Stimulated activated CD4-positive, alpha-beta T cell treated with anti-CD3 and anti-CD28 coated beads, Interleukin-2, amount 100 ng/mL, for 48 hours (primary cell): Measurements from ENCODE around the gene SELENOO.

ENCODE experiments used
- DNase-seq, 2 donors: peaks; one replicate each; pipeline ENCODE4 v3.0.0-alpha.2; 2020

Gene SELENOO

GRCh38 chr22:50218153-50218995 lies 17.6 kb downstream of the SELENOO start:
- no peak for DNase-seq

- no peak for DNase-seq
Measured at GRCh38 chr22:50218996-50219727, 18.4 kb downstream of the SELENOO start.

- DNase-seq, result no peak
Measured at GRCh38 chr22:50219800-50220602, 19.2 kb downstream of the SELENOO start.

GRCh38 chr22:50220603-50221409 lies 20.0 kb downstream of the SELENOO start:
- no peak for DNase-seq

GRCh38 chr22:50221410-50222300 lies 20.8 kb downstream of the SELENOO start:
- DNase-seq, result no peak

- DNase-seq, result no peak
Measured at GRCh38 chr22:50222508-50222907, 21.7 kb downstream of the SELENOO start.

GRCh38 chr22:50224071-50224470 lies 23.3 kb downstream of the SELENOO start:
- no peak for DNase-seq

GRCh38 chr22:50225200-50225969 lies 24.6 kb downstream of the SELENOO start:
- DNase-seq, result no peak

GRCh38 chr22:50226063-50226874 lies 25.5 kb downstream of the SELENOO start:
- no peak for DNase-seq

- no peak for DNase-seq
Measured at GRCh38 chr22:50226875-50227165, 26.0 kb downstream of the SELENOO start.

- no peak for DNase-seq
Measured at GRCh38 chr22:50227579-50228215, 26.9 kb downstream of the SELENOO start.

GRCh38 chr22:50228366-50228765 lies 27.6 kb downstream of the SELENOO start:
- DNase-seq, result no peak

- no peak for DNase-seq
Measured at GRCh38 chr22:50229370-50229769, 28.6 kb downstream of the SELENOO start.

- DNase-seq, result no peak
Measured at GRCh38 chr22:50232481-50233151, 31.8 kb downstream of the SELENOO start.

- no peak for DNase-seq
Measured at GRCh38 chr22:50233223-50233622, 32.4 kb downstream of the SELENOO start.

GRCh38 chr22:50236731-50237409 lies 36.1 kb downstream of the SELENOO start:
- DNase-seq, result no peak

GRCh38 chr22:50238755-50239154 lies 37.9 kb downstream of the SELENOO start:
- no peak for DNase-seq

- DNase-seq, result no peak
Measured at GRCh38 chr22:50242406-50242949, 41.7 kb downstream of the SELENOO start.
